A673 (cell line): ENCODE data around the gene OR52N2.

Source experiments
- EZH2 ChIP-seq: fragments of 200-600 bp; sonication (generic); IDR thresholded peaks from 2 replicates; pipeline ENCODE4 v1.6.1; 2017; ENCODE audit warnings: borderline replicate concordance, low read depth, mild to moderate bottlenecking, mixed read lengths, antibody characterized with exemption, low read length; ENCODE audit not compliant: poor library complexity, severe bottlenecking
- TF ChIP-seq, protein P1 (sequence below): fragments of 300-800, 200-600 bp; sonication (generic); conservative IDR thresholded peaks from 2 replicates; pipeline ENCODE4 v1.5.1; 2017; ENCODE audit warnings: low read depth, mild to moderate bottlenecking, antibody characterized with exemption, low read length, moderate library complexity, mixed read lengths

DNA sequence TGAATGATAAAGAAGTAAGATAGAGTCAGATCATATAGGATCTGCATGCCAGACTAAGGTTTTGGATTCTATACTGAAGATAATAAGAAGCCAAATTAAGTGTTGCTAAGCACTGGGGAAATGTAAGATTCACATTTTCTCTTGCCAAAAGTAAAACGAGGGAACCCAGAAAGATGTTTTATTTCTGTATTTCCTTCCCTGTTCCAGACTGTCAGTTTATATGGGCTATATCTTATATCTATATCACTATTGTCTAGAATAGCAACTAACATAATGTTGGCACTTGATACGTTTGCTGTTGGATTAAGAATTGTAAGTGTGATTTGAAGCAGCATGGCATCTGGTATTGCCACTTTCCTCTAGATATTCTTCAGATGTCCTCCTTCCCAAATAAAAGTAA, 24.7 kb downstream of the OR52N2 start:
- TF ChIP-seq, protein P1, sequence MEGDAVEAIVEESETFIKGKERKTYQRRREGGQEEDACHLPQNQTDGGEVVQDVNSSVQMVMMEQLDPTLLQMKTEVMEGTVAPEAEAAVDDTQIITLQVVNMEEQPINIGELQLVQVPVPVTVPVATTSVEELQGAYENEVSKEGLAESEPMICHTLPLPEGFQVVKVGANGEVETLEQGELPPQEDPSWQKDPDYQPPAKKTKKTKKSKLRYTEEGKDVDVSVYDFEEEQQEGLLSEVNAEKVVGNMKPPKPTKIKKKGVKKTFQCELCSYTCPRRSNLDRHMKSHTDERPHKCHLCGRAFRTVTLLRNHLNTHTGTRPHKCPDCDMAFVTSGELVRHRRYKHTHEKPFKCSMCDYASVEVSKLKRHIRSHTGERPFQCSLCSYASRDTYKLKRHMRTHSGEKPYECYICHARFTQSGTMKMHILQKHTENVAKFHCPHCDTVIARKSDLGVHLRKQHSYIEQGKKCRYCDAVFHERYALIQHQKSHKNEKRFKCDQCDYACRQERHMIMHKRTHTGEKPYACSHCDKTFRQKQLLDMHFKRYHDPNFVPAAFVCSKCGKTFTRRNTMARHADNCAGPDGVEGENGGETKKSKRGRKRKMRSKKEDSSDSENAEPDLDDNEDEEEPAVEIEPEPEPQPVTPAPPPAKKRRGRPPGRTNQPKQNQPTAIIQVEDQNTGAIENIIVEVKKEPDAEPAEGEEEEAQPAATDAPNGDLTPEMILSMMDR: no peak
- no peak for TF ChIP-seq EZH2
